HG02610 (cell line): Measurements from ENCODE around the gene MIS18A.
"Not testable (repeated sequence)": the region's sequence is repeated elsewhere in the genome, so short reads cannot be mapped to it uniquely, and the experiment has no call there.

Source experiments
- ATAC-seq: cut with Tn5 transposase; IDR thresholded peaks from one replicate; pipeline ENCODE4 v1.9.1; 2021; ENCODE audit warnings: mild to moderate bottlenecking, moderate library complexity; ENCODE audit not compliant: unreplicated experiment

MIS18A gene, protein sequence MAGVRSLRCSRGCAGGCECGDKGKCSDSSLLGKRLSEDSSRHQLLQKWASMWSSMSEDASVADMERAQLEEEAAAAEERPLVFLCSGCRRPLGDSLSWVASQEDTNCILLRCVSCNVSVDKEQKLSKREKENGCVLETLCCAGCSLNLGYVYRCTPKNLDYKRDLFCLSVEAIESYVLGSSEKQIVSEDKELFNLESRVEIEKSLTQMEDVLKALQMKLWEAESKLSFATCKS

DNA sequence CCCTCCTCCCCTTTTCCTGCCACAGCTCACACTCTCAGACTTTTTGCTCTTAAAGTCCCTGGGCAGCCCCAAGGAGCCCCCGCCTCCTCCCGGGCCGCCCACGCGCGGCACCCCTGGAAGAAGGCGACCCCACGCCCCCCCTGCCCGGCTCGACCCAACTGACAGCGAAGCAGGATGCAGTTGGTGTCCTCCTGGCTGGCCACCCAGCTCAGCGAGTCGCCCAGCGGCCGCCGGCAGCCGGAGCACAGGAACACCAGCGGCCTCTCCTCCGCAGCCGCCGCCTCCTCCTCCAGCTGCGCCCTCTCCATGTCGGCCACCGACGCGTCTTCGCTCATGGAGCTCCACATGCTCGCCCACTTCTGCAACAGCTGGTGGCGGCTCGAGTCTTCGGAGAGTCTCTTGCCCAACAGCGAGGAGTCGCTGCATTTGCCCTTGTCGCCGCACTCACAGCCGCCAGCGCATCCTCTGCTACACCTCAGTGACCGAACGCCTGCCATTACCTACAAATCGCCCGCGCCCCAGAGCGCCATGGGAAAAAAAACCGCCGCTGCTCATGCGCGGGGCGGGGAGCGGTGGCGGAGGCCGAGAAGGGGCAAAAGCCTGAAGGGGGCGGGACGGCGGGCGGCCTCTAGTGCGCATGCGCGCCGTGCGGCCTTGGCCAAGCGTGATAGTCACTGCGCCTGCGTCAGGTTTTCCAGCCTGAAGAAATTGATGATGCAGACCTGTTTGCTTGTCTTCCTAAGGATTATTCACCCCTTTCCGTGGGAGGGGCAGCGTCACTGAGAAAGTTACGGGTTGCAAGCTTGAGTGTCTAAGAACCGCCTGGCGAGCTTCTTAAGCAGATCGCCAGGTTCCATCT is at the start of gene MIS18A:
Gene MIS18A (minus strand): TSS at position 532 of the 859 bp plus-strand sequence. CDS start 35 bp downstream, at position 497.
- ATAC-seq: peak; percentile 93

- ATAC-seq: no peak
Observed at GRCh38 chr21:32328595-32328994, 49.7 kb upstream of the MIS18A start.

GRCh38 chr21:32325706-32326105 is 46.9 kb upstream of the MIS18A start:
- no peak for ATAC-seq

GRCh38 chr21:32322676-32323075 is 43.8 kb upstream of the MIS18A start:
- ATAC-seq: no peak

DNA sequence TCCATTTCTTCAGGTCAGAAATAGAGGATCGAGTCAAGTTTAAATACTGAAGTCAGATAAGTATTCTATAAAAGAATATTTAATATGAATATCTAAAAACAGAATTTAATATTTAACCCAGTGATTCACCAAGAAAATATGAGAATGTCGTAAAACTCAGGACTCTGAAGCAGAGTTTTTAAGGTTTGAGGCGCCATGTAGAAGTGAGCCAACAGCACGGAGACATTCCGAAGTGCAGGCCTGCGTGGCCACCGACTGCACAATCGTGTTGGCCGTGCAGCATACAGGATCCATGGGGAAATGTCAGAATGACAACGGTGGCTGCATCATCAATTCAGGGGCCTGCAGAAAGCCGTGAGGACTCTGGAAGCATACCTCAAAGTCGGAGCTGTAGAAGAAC is 43.3 kb upstream of the MIS18A start:
- ATAC-seq: no peak

- no peak for ATAC-seq
Observed at GRCh38 chr21:32321480-32321879, 42.6 kb upstream of the MIS18A start.

DNA sequence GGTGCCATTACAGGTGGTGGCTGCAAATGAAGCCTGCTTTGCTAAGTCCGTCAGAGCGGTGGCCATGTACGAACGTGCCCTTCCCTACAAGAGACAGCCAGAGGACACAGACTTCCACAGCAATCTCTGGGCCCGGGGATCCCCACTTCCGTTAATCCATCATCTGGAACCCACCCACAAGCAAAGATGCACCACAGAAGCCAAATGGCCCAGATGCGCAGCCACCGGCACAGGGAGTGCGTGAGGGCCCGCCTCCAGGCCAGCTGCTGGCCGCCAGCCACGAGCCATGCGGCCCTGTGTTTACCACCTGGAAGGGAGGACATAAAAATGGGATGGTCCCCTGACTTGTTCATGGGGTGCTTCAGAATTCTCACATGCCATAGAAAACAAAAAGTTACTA is 41.9 kb upstream of the MIS18A start:
- no peak for ATAC-seq

DNA sequence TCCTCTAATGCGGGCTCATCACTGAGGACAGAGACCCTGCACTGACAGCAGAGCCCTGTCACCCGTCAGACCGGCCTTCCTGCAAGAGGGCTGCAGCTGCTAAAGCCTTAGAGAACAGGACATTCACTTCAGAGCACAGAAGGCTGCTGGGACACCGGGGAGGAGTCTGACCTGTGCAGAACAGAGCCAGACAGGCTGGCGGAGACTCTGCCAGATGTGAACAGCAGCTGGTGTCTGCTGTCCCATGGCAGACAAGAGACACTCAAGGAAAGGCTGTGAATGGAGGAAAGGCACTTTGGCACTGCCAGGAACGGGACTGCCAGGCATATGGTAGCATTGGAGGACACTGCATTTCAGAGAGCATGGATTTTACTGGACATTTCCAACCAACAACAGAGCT is 41.2 kb upstream of the MIS18A start:
- ATAC-seq: no peak

GRCh38 chr21:32319012-32319411 is 40.2 kb upstream of the MIS18A start:
- ATAC-seq: no peak

- ATAC-seq: no peak
Observed at GRCh38 chr21:32317726-32318125, 38.9 kb upstream of the MIS18A start.

GRCh38 chr21:32316361-32317215 is 37.7 kb upstream of the MIS18A start:
- no peak for ATAC-seq

DNA sequence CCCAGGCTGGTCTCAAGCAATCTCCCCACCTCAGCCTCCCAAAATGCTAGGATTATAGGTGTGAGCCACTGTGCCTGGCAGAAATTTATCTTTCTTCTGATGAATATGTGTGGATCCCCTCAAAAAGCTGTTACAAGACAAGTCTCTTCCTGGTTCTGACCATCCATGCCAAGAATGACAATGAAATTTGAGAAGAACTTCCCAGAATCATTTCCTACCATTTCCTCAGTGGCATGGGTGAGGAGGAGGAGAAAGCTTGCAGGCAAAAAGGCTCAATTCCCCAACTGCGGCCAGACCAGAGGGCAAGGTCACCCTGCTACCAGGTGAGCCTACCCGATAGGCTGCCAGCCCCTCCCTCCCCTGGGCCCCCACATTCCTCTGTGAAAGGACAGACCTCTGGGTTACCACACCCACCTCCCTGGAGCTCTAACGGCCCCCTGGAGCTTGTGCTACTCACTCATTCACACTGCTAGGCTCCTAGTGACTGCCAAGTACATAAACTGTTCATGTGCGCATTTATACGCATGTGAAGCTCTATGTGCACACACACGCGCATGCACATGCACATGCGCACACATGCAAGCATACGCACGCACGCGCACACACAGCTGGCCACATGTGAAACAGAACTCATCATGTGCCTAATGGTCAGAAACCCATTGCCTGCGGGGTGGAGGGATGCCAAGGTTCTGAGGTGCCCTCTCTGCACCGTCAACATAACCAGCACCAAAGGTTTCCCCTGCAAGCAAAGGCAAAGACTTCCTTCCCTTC is 36.8 kb upstream of the MIS18A start:
- ATAC-seq: no peak

DNA sequence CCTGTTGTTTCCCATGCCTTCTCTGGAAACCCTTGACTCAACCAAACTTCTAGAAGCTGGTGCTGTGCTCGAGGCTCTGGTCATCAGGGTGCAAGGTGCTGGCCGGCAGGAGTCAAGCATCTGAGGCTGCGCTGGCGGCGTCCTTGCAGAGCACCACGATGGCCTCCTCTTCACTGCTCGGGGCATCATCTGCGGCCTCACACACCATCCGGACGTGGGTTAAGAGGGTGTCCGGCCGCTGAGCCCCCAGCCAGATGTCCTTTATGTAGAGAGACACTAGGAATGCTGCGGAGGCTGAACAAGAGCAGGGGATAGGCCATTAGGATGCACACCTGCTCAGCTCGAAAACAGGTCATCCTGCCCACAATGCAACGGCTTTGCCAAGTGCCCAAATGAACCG is 36.0 kb upstream of the MIS18A start:
- ATAC-seq: no peak

DNA sequence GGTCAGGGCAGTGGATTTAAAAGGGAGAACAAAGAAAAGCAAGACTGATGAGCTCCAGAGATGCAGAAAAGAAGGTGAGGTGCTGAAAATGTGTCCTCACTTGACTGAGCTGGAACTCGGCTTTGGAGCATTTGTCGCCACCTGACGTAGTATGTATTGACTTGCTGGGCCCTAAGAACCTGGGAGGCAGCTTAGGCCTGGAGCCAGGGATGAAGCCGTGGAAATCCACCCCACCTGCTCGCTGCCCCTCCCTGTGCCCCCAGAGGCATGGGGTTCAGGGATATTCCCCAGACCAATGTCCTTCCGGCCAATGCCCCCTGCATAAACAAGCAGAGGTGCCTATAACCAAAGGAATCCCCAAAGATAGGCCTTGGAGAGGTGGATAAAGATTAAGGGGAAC is 34.1 kb upstream of the MIS18A start:
- no peak for ATAC-seq

DNA sequence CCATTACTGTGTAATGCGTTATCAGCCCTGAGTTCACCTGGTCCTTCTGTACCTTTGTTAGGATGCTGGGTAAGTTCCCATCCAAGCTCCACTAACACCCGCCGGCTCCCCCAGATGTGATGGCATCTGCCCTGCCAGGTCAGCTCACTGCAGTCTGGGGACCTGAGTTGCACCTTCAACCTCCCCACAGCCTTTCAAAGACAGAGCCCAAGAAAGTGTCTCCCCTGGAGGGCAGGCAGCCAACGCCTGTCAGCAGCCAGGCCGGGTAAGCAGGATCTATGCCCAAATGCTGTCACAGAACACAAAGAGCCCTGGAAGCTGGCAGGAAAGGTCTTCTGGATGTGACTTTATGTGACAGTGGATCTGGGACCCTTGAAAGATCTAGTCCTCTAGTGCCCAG is 33.5 kb upstream of the MIS18A start:
- no peak for ATAC-seq

DNA sequence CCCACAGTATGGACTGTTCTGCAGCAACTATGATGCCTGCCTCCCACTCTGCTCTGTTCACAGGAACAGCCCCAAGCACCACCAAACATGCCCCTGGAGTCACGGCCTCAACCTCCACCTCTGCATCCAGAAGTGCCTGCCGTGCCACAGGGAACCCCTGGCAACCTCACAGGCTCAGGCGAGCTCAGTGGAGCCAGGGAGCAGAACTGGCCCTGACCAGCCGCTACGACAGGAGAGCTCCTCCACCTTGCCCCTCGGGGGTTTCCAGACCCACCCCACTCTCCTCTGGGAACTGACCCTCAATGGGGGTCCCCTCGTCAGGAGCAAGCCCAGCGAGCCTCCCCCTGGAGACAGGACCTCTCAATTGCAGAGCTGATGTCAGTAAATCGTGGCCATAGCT is 32.8 kb upstream of the MIS18A start:
- ATAC-seq: no peak

GRCh38 chr21:32310976-32311375 is 32.1 kb upstream of the MIS18A start:
- ATAC-seq: not testable (repeated sequence)

GRCh38 chr21:32309906-32310460 is 31.1 kb upstream of the MIS18A start:
- no peak for ATAC-seq

GRCh38 chr21:32308696-32309095 is 29.8 kb upstream of the MIS18A start:
- ATAC-seq: no peak

- ATAC-seq: no peak
Observed at GRCh38 chr21:32307706-32308105, 28.9 kb upstream of the MIS18A start.
